Rectal smooth muscle tissue (tissue), 1 donor: Measurements from ENCODE around the gene CNTN1.

Experiments
- H3K27ac ChIP-seq: one replicate; pipeline ENCODE4 v1.7.0; 2013; ENCODE audit warnings: low read depth, low read length, inconsistent platforms
- H3K27me3 ChIP-seq: one replicate; pipeline ENCODE4 v1.7.0; 2013; ENCODE audit warnings: low read length; ENCODE audit not compliant: control insufficient read depth, insufficient read depth
- H3K36me3 ChIP-seq: one replicate; pipeline ENCODE4 v1.7.0; 2013; ENCODE audit warnings: low read length; ENCODE audit not compliant: control insufficient read depth, insufficient read depth
- H3K4me1 ChIP-seq: one replicate; pipeline ENCODE4 v1.7.0; 2013; ENCODE audit warnings: low read length; ENCODE audit not compliant: control insufficient read depth, insufficient read depth
- H3K4me3 ChIP-seq: one replicate; pipeline ENCODE4 v1.7.0; 2013; ENCODE audit warnings: low read length
- H3K9ac ChIP-seq: one replicate; pipeline ENCODE4 v1.7.0; 2013; ENCODE audit warnings: low read length

Gene CNTN1

GRCh38 chr12:40668099-40668529 is 24.1 kb upstream of the CNTN1 start:
- no peak overlapping the region for H3K4me3 ChIP-seq
- no peak overlapping the region for H3K27ac ChIP-seq
- H3K9ac ChIP-seq, result no peak overlapping the region
- no peaks in the 10 kb centered on the region for H3K4me1 ChIP-seq
- H3K27me3 ChIP-seq, result no peaks in the 10 kb centered on the region
- H3K36me3 ChIP-seq, result no peaks in the 10 kb centered on the region

GRCh38 chr12:40672741-40673271 is 19.4 kb upstream of the CNTN1 start:
- no peaks in the 10 kb centered on the region for H3K27me3 ChIP-seq
- no peaks in the 10 kb centered on the region for H3K36me3 ChIP-seq
- no peaks in the 10 kb centered on the region for H3K4me1 ChIP-seq
- no peak overlapping the region for H3K4me3 ChIP-seq
- no peak overlapping the region for H3K27ac ChIP-seq
- H3K9ac ChIP-seq, result no peak overlapping the region

- no peak overlapping the region for H3K27ac ChIP-seq
- H3K4me1 ChIP-seq, result no peaks in the 10 kb centered on the region
- H3K27me3 ChIP-seq, result no peaks in the 10 kb centered on the region
- no peak overlapping the region for H3K9ac ChIP-seq
- no peak overlapping the region for H3K4me3 ChIP-seq
- H3K36me3 ChIP-seq, result no peaks in the 10 kb centered on the region
These were observed 11.1 kb upstream of the CNTN1 start for GRCh38 chr12:40681148-40681547.

GRCh38 chr12:40684986-40685385 is 7.3 kb upstream of the CNTN1 start:
- Histone ChIP-seq H3K4me3 (no peak overlapping the region), H3K9ac (no peak overlapping the region), H3K27ac (no peak overlapping the region), H3K4me1 (no peaks in the 10 kb centered on the region), H3K27me3 (no peaks in the 10 kb centered on the region), H3K36me3 (no peaks in the 10 kb centered on the region)

GRCh38 chr12:40688085-40688725 is 4.0 kb upstream of the CNTN1 start:
- no peak overlapping the region for H3K4me3 ChIP-seq
- H3K4me1 ChIP-seq, result peaks cover 5% of the 10 kb centered on the region
- H3K9ac ChIP-seq, result no peak overlapping the region

GRCh38 chr12:40689576-40689975 is 2.7 kb upstream of the CNTN1 start:
- H3K4me3 ChIP-seq, result no peak overlapping the region
- peaks cover 13% of the 10 kb centered on the region for H3K27me3 ChIP-seq
- H3K4me1 ChIP-seq, result peaks cover 7% of the 10 kb centered on the region
- H3K36me3 ChIP-seq, result no peaks in the 10 kb centered on the region
- no peak overlapping the region for H3K9ac ChIP-seq
- no peak overlapping the region for H3K27ac ChIP-seq

More at GRCh38 chr12:40688085-40688725, 4.0 kb upstream of the CNTN1 start:
- H3K27ac ChIP-seq, result no peak overlapping the region
- no peaks in the 10 kb centered on the region for H3K36me3 ChIP-seq
- H3K27me3 ChIP-seq, result peaks cover 11% of the 10 kb centered on the region

- no peak overlapping the region for H3K27ac ChIP-seq
- peaks cover 13% of the 10 kb centered on the region for H3K27me3 ChIP-seq
- H3K4me1 ChIP-seq, result peaks cover 7% of the 10 kb centered on the region
- H3K4me3 ChIP-seq, result peak overlapping the region; percentile 78
- no peak overlapping the region for H3K9ac ChIP-seq
- no peaks in the 10 kb centered on the region for H3K36me3 ChIP-seq
These were observed 547 bp downstream of the CNTN1 start for GRCh38 chr12:40692765-40693206.

GRCh38 chr12:40693207-40693821 is 1.1 kb downstream of the CNTN1 start:
- peaks cover 13% of the 10 kb centered on the region for H3K27me3 ChIP-seq
- H3K9ac ChIP-seq, result no peak overlapping the region
- H3K4me1 ChIP-seq, result peaks cover 7% of the 10 kb centered on the region
- no peak overlapping the region for H3K27ac ChIP-seq
- no peaks in the 10 kb centered on the region for H3K36me3 ChIP-seq
- H3K4me3 ChIP-seq, result peak overlapping the region; percentile 78

- no peak overlapping the region for H3K9ac ChIP-seq
- H3K36me3 ChIP-seq, result no peaks in the 10 kb centered on the region
- no peak overlapping the region for H3K27ac ChIP-seq
- no peak overlapping the region for H3K4me3 ChIP-seq
- H3K4me1 ChIP-seq, result peaks cover 5% of the 10 kb centered on the region
- peaks cover 7% of the 10 kb centered on the region for H3K27me3 ChIP-seq
These were observed 5.5 kb downstream of the CNTN1 start for GRCh38 chr12:40697566-40698259.

GRCh38 chr12:40701756-40702155 is 9.5 kb downstream of the CNTN1 start:
- no peak overlapping the region for H3K27ac ChIP-seq
- H3K4me1 ChIP-seq, result no peaks in the 10 kb centered on the region
- H3K9ac ChIP-seq, result no peak overlapping the region
- no peaks in the 10 kb centered on the region for H3K36me3 ChIP-seq
- no peaks in the 10 kb centered on the region for H3K27me3 ChIP-seq
- H3K4me3 ChIP-seq, result no peak overlapping the region

- Histone ChIP-seq H3K27ac (no peak overlapping the region), H3K4me3 (no peak overlapping the region), H3K4me1 (no peaks in the 10 kb centered on the region), H3K27me3 (no peaks in the 10 kb centered on the region), H3K9ac (no peak overlapping the region), H3K36me3 (no peaks in the 10 kb centered on the region)
These were observed 18.9 kb downstream of the CNTN1 start for GRCh38 chr12:40711121-40711520.

GRCh38 chr12:40714636-40715035 is 22.4 kb downstream of the CNTN1 start:
- Histone ChIP-seq H3K9ac (no peak overlapping the region), H3K4me1 (no peaks in the 10 kb centered on the region), H3K36me3 (no peaks in the 10 kb centered on the region), H3K27ac (no peak overlapping the region), H3K4me3 (no peak overlapping the region), H3K27me3 (no peaks in the 10 kb centered on the region)
